Liver (tissue), 9 donors: ENCODE data around the gene OTX2. TPM values are rescaled to one million over a fixed set of nuclear protein-coding genes. Genes with fewer than 3 reads are reported as not detected.

Experiments used
- DNase-seq: peaks from one replicate; pipeline ENCODE4 v3.0.0-alpha.2; 2017; ENCODE audit warnings: low spot score
- H3K27ac ChIP-seq, 2 donors: one replicate each; pipeline ENCODE4 v1.7.0; 2013; ENCODE audit warnings: inconsistent platforms in 2 of 2, low read length in 2 of 2, control low read depth in 1 of 2, low read depth in 1 of 2, mild to moderate bottlenecking in 1 of 2
- H3K27me3 ChIP-seq, 4 donors: one replicate each; pipeline versions ENCODE4 v1.6.1 to v1.7.0; 2013; ENCODE audit warnings: low read length in 3 of 4, inconsistent platforms in 1 of 4, mild to moderate bottlenecking in 1 of 4, moderate library complexity in 1 of 4; ENCODE audit not compliant: control insufficient read depth in 4 of 4, insufficient read depth in 4 of 4
- H3K36me3 ChIP-seq, 4 donors: one replicate each; pipeline versions ENCODE4 v1.6.1 to v1.7.0; 2013; ENCODE audit warnings: low read length in 3 of 4, mild to moderate bottlenecking in 3 of 4, low read depth in 1 of 4, moderate library complexity in 1 of 4; ENCODE audit not compliant: control insufficient read depth in 4 of 4, insufficient read depth in 3 of 4
- H3K4me1 ChIP-seq, 4 donors: one replicate each; pipeline versions ENCODE4 v1.6.1 to v1.7.0; 2013; ENCODE audit warnings: low read length in 3 of 4, mild to moderate bottlenecking in 3 of 4, moderate library complexity in 1 of 4; ENCODE audit not compliant: control insufficient read depth in 4 of 4, insufficient read depth in 4 of 4
- H3K4me3 ChIP-seq, 3 donors: one replicate each; pipeline versions ENCODE4 v1.6.1 to v1.7.0; 2013; ENCODE audit warnings: low read length in 3 of 3, control low read depth in 1 of 3, low read depth in 1 of 3, mild to moderate bottlenecking in 1 of 3
- H3K9ac ChIP-seq, 2 donors: one replicate each; pipeline ENCODE4 v1.7.0; 2013; ENCODE audit warnings: low read length in 2 of 2, mild to moderate bottlenecking in 2 of 2, moderate library complexity in 2 of 2, control low read depth in 1 of 2, low read depth in 1 of 2
- H3K9me3 ChIP-seq, 4 donors: one replicate each; pipeline versions ENCODE4 v1.6.1 to v1.7.0; 2013; ENCODE audit warnings: low read length in 3 of 4; ENCODE audit not compliant: control insufficient read depth in 4 of 4
- ATF3 ChIP-seq: IDR thresholded peaks from 2 replicates; pipeline ENCODE4 v1.6.1; 2016; ENCODE audit warnings: antibody characterized with exemption
- CTCF ChIP-seq: fragments of 150-350 bp; IDR thresholded peaks from 2 replicates; pipeline ENCODE4 v1.5.1; 2017; ENCODE audit warnings: improper control_type of control experiment, low read depth, low read length; ENCODE audit not compliant: missing input control
- EGR1 ChIP-seq, 2 donors: IDR thresholded peaks; 2 replicates each; pipeline ENCODE4 v1.6.1; 2016 to 2018; ENCODE audit warnings: antibody characterized with exemption in 2 of 2, low read depth in 2 of 2
- FOXA1 ChIP-seq: IDR thresholded peaks from 2 replicates; pipeline ENCODE4 v1.6.1; 2016; ENCODE audit warnings: antibody characterized with exemption
- FOXA2 ChIP-seq: IDR thresholded peaks from 2 replicates; pipeline ENCODE4 v1.6.1; 2016; ENCODE audit warnings: antibody characterized with exemption
- GABPA ChIP-seq, 2 donors: IDR thresholded peaks in 1 of 2; conservative IDR thresholded peaks in 1 of 2; 2 replicates each; pipeline ENCODE4 v1.6.1; 2016; ENCODE audit warnings: antibody characterized with exemption in 2 of 2, mild to moderate bottlenecking in 1 of 2, moderate library complexity in 1 of 2
- HNF4A ChIP-seq, 2 donors: conservative IDR thresholded peaks; 2 replicates each; pipeline ENCODE4 v1.6.1; 2016; ENCODE audit warnings: antibody characterized with exemption in 2 of 2, mild to moderate bottlenecking in 2 of 2
- HNF4G ChIP-seq: IDR thresholded peaks from 2 replicates; pipeline ENCODE4 v1.6.1; 2016; ENCODE audit warnings: antibody characterized with exemption
- JUND ChIP-seq, 2 donors: IDR thresholded peaks; 2 replicates each; pipeline ENCODE4 v1.6.1; 2016; ENCODE audit warnings: antibody characterized with exemption in 2 of 2
- MAX ChIP-seq: IDR thresholded peaks from 2 replicates; pipeline ENCODE4 v1.6.1; 2016; ENCODE audit warnings: antibody characterized with exemption
- NR2F2 ChIP-seq: IDR thresholded peaks from 2 replicates; pipeline ENCODE4 v1.6.1; 2016; ENCODE audit warnings: antibody characterized with exemption
- RAD21 ChIP-seq, 2 donors: IDR thresholded peaks; 2 replicates each; pipeline ENCODE4 v1.6.1; 2016; ENCODE audit warnings: antibody characterized with exemption in 2 of 2, mild to moderate bottlenecking in 2 of 2
- REST ChIP-seq: IDR thresholded peaks from 2 replicates; pipeline ENCODE4 v1.6.1; 2016; ENCODE audit warnings: antibody characterized with exemption, mild to moderate bottlenecking
- RXRA ChIP-seq, 2 donors: IDR thresholded peaks; 2 replicates each; pipeline ENCODE4 v1.6.1; 2017 to 2018; ENCODE audit warnings: antibody characterized with exemption in 2 of 2, mild to moderate bottlenecking in 1 of 2
- SP1 ChIP-seq: IDR thresholded peaks from 2 replicates; pipeline ENCODE4 v1.6.1; 2018; ENCODE audit warnings: antibody characterized with exemption, mild to moderate bottlenecking
- TAF1 ChIP-seq: conservative IDR thresholded peaks from 2 replicates; pipeline ENCODE4 v1.6.1; 2016; ENCODE audit warnings: antibody characterized with exemption, mild to moderate bottlenecking
- YY1 ChIP-seq: IDR thresholded peaks from 2 replicates; pipeline ENCODE4 v1.6.1; 2016; ENCODE audit warnings: antibody characterized with exemption, mild to moderate bottlenecking
- ZBTB33 ChIP-seq: IDR thresholded peaks from 2 replicates; pipeline ENCODE4 v1.6.1; 2016; ENCODE audit warnings: antibody characterized with exemption
- WGBS: extraction: QIAGEN DNeasy Blood & Tissue Kit; methylation state at CpG from one replicate; pipeline ENCODE4 v1.1.7; 2013; 5-methylcytosine and 5-hydroxymethylcytosine counted together
- polyA plus RNA-seq, 2 donors: library from polyadenylated mRNA; stranded (reverse) in 1 of 2; unstranded in 1 of 2; fragments of 200-250 nt in 1 of 2; fragments of >200 nt in 1 of 2; fragmentation: Nextera tagmentation in 1 of 2; extraction: Ambion mirVana in 1 of 2; gene quantifications; one replicate each; pipeline versions ENCODE4 v1.2.1 to v1.2.3, GENCODE V29; 2013 to 2015
- total RNA-seq, 2 donors: library from RNA; depleted of rRNA; stranded (reverse); fragments of >200 nt; gene quantifications; one replicate each; pipeline ENCODE4 v1.2.3, GENCODE V29; 2014
- donor health status: healthy.
- donor health status: healthy.
- donor health status: healthy.
- donor health status: healthy.
- donor health status: healthy.

Gene OTX2
- total RNA-seq (not detected), polyA plus RNA-seq (not detected)

- H3K9me3 ChIP-seq = peaks cover 0 to 6% (median 1%) of the 10 kb centered on the region in 4 donors
- WGBS = 14% methylated on average over 15 of the region's 15 CpGs
- peaks cover 0 to 14% (median 7%) of the 10 kb centered on the region in 4 donors for H3K4me1 ChIP-seq
- TF ChIP-seq NR2F2 (no peak), SP1 (no peak), MAX (no peak), HNF4A (conservative IDR thresholded peaks at IDR 0.05) (no peak), CTCF (no peak), FOXA2 (no peak), YY1 (no peak), JUND (IDR thresholded peaks at IDR 0.05) (no peak), FOXA1 (no peak), HNF4G (no peak), RXRA (IDR thresholded peaks at IDR 0.05) (no peak), RAD21 (IDR thresholded peaks at IDR 0.05) (no peak), GABPA (IDR thresholded peaks at IDR 0.05 in 1 of 2, conservative IDR thresholded peaks at IDR 0.05 in 1 of 2) (no peak), ATF3 (no peak), TAF1 (no peak), EGR1 (IDR thresholded peaks at IDR 0.05; ENCODE audit: low read depth in 2 of 2) (no peak), ZBTB33 (no peak), REST (no peak)
- no peak for DNase-seq
- H3K27me3 ChIP-seq = peaks cover 10 to 42% (median 27%) of the 10 kb centered on the region in 4 donors
- no peak within 1 kb of the TSS for H3K9ac ChIP-seq
- H3K27ac ChIP-seq = no peak within 1 kb of the TSS
- H3K36me3 ChIP-seq = no peaks in the 10 kb centered on the region
- H3K4me3 ChIP-seq = no peak within 1 kb of the TSS
Observed at GRCh38 chr14:56810147-56810719, at the start of gene OTX2. TSS of gene OTX2 (minus strand) at chr14:56810479. CDS start at chr14:56805456, 5,023 bp downstream.
